H7 (cell line): ENCODE measurements around the gene RAB33B. TPM values are rescaled to one million over a fixed set of nuclear protein-coding genes. Genes with fewer than 3 reads are reported as not detected.

Source experiments
- DNase-seq: peaks from one replicate; pipeline ENCODE4 v3.0.0; 2012
- H3K27me3 ChIP-seq: 2 replicates; pipeline ENCODE4 v1.6.0; 2011; ENCODE audit warnings: mild to moderate bottlenecking, low read length; ENCODE audit not compliant: control insufficient read depth, insufficient read depth
- H3K36me3 ChIP-seq: replicated peaks from 2 replicates; pipeline ENCODE4 v1.5.1; 2011; ENCODE audit warnings: low read length; ENCODE audit not compliant: control insufficient read depth, insufficient read depth
- H3K4me3 ChIP-seq: 2 replicates; pipeline ENCODE4 v1.5.1; 2011; ENCODE audit warnings: low read depth, mild to moderate bottlenecking, control low read depth, low read length, moderate library complexity; ENCODE audit not compliant: insufficient read depth
- total RNA-seq: library from RNA; depleted of rRNA; stranded (reverse); fragments of >200 nt; shearing (Covaris generic); gene quantifications from 2 replicates; pipeline ENCODE4 v1.2.3, GENCODE V29; 2014

RAB33B gene
- total RNA-seq, 1 experiment from 2014 or later, result 5.6 TPM

GRCh38 chr4:139476363-139476762, 22.4 kb downstream of the RAB33B start:
- no peak for DNase-seq
- Histone ChIP-seq H3K27me3 (no peaks in the 10 kb centered on the region), H3K36me3 (peaks cover 3% of the 10 kb centered on the region; the same call in 1 of the 2 replicates), H3K4me3 (no peak overlapping the region)

GRCh38 chr4:139481465-139481864, 27.5 kb downstream of the RAB33B start:
- no peak for DNase-seq
- H3K27me3 ChIP-seq, result no peaks in the 10 kb centered on the region
- no peaks in the 10 kb centered on the region for H3K36me3 ChIP-seq
- no peak overlapping the region for H3K4me3 ChIP-seq

GRCh38 chr4:139483000-139483399, 29.1 kb downstream of the RAB33B start:
- H3K27me3 ChIP-seq, result no peaks in the 10 kb centered on the region
- DNase-seq, result no peak
- no peaks in the 10 kb centered on the region for H3K36me3 ChIP-seq
- H3K4me3 ChIP-seq, result no peak overlapping the region

- Histone ChIP-seq H3K4me3 (no peak overlapping the region), H3K27me3 (no peaks in the 10 kb centered on the region), H3K36me3 (no peaks in the 10 kb centered on the region)
- no peak for DNase-seq
Observed at GRCh38 chr4:139484783-139485311, 30.9 kb downstream of the RAB33B start.

- H3K36me3 ChIP-seq, result no peaks in the 10 kb centered on the region
- no peak overlapping the region for H3K4me3 ChIP-seq
- H3K27me3 ChIP-seq, result no peaks in the 10 kb centered on the region
- DNase-seq, result no peak
Observed at GRCh38 chr4:139488442-139488841, 34.5 kb downstream of the RAB33B start.

- Histone ChIP-seq H3K36me3 (no peaks in the 10 kb centered on the region), H3K27me3 (no peaks in the 10 kb centered on the region), H3K4me3 (no peak overlapping the region)
- DNase-seq, result no peak
Observed at GRCh38 chr4:139489638-139490037, 35.7 kb downstream of the RAB33B start.

GRCh38 chr4:139492429-139492828, 38.5 kb downstream of the RAB33B start:
- Histone ChIP-seq H3K36me3 (no peaks in the 10 kb centered on the region), H3K4me3 (no peak overlapping the region), H3K27me3 (no peaks in the 10 kb centered on the region)
- DNase-seq, result peak; percentile 53

- H3K27me3 ChIP-seq, result no peaks in the 10 kb centered on the region
- no peak overlapping the region for H3K4me3 ChIP-seq
- no peak for DNase-seq
- H3K36me3 ChIP-seq, result no peaks in the 10 kb centered on the region
Observed at GRCh38 chr4:139493176-139493575, 39.3 kb downstream of the RAB33B start.

GRCh38 chr4:139499186-139499585, 45.3 kb downstream of the RAB33B start:
- no peak for DNase-seq
- H3K27me3 ChIP-seq, result no peaks in the 10 kb centered on the region
- no peaks in the 10 kb centered on the region for H3K36me3 ChIP-seq
- H3K4me3 ChIP-seq, result no peak overlapping the region

GRCh38 chr4:139501117-139501516, 47.2 kb downstream of the RAB33B start:
- H3K4me3 ChIP-seq, result no peak overlapping the region
- H3K27me3 ChIP-seq, result no peaks in the 10 kb centered on the region
- no peak for DNase-seq
- no peaks in the 10 kb centered on the region for H3K36me3 ChIP-seq

- Histone ChIP-seq H3K27me3 (no peaks in the 10 kb centered on the region), H3K4me3 (no peak overlapping the region), H3K36me3 (no peaks in the 10 kb centered on the region)
- DNase-seq, result no peak
Observed at GRCh38 chr4:139501527-139501926, 47.6 kb downstream of the RAB33B start.

- Histone ChIP-seq H3K36me3 (no peaks in the 10 kb centered on the region), H3K27me3 (no peaks in the 10 kb centered on the region), H3K4me3 (no peak overlapping the region)
- DNase-seq, result no peak
Observed at GRCh38 chr4:139501927-139502899, 48.3 kb downstream of the RAB33B start.

GRCh38 chr4:139503622-139504166, 49.8 kb downstream of the RAB33B start:
- Histone ChIP-seq H3K36me3 (no peaks in the 10 kb centered on the region), H3K27me3 (no peaks in the 10 kb centered on the region), H3K4me3 (no peak overlapping the region)
- DNase-seq, result no peak

GRCh38 chr4:139506774-139507173, 52.9 kb downstream of the RAB33B start:
- DNase-seq, result no peak
- Histone ChIP-seq H3K36me3 (no peaks in the 10 kb centered on the region), H3K4me3 (no peak overlapping the region), H3K27me3 (no peaks in the 10 kb centered on the region)
